Raji (cell line): ENCODE measurements around the gene SYTL3.

Experiments
- POLR2A ChIP-seq: IDR thresholded peaks from 2 replicates; pipeline ENCODE4 v1.6.1; 2011; ENCODE audit warnings: low read depth, low read length, control low read depth; ENCODE audit not compliant: insufficient read depth

The SYTL3 gene

DNA sequence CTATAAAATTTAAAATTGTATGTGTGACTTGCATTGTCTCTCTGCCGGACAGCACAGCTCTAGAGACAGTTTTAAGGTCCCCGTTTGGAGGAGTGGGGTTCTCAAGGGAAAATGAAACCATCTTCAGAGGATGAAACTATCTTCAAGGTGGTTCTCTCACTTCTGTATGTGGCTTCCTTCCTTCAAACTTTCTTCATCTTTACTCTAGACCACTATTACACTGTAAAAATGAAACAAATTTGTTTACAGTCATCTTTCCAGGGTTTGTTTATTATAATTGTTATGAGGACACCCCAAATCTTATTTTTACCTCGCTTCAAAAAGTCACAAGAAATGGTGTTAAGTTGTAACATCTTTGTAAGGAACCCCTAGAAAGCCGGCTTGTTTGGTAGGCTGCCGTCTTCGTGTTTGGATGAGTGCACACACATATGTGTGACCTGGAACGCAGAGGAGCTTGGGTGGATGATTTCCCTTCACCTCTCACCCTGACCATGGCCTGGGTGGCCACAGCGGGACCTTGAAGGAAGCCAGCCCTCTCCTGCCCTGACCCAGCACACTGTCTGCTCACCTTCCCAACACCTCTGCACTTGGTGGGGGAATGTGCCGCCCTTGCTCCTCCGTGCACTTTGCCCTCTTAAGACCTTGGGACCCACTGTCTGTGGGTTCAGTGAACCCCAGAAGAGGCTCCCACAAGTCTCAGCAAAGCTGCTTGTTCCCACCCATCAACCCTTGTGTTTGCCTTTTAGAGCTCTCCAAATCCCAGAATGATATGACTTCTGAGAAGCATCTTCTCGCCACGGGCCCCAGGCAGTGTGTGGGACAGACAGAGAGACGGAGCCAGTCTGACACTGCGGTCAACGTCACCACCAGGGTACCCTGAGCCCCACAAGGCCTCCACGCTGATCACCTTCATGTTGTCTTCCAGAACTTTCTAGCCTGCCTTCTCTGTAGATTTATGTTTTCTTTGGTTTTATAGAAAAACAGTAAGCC is 67.8 kb downstream of the SYTL3 start:
- no peak for TF ChIP-seq POLR2A

DNA sequence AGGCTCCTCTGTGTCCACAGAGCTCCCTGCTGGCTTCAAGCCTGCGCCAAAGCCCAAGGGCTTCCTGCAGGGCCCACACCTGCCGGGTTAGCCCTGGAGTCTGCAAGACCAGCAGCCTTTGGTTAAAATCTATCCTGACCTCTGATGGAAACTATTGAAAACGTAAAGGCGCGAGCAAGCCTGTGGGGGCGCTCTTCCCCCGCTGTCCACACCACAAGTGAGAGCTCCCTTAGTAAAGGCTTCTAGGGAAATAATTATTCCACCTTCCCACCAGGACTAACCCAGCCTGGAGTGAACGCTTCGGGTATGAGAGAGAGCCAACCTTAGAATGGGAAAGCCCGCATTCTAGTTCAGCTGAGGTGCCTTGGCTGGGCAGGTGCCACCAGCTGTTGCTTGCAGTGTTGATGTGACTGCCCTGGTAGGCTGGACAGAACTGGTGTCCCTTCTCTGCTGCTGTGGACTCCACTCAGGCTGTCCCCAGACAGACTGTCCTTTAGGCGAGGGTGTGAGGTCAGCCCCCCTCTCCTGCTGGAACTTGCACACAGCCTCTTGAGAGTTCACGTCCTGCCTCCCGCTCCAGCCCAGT is 68.7 kb downstream of the SYTL3 start:
- TF ChIP-seq POLR2A, result no peak

DNA sequence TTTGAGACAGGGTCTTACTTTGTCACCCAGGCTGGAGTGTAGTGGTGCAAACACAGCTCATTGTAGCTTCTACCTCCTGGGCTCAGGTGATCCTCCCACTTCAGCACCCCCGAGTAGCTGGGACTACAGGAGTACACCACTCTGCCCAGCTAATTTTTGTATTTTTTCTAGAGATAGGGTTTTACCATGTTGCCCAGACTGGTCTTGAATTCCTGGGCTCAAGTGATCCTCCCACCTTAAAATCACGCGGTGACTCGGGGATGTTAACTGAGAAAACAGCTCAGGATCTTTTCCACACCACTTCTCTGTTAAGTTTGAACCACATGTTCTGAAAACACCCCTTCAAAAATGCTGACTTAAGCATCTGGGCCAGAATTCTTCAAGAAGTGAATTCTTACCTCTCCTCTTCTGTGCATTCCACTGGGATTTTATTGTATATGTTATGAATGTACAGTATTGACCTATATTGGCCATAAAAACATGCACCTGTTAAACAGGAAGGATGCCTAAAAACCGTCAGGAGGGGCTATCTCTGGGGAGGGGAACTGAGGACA is 72.4 kb downstream of the SYTL3 start:
- TF ChIP-seq POLR2A, result no peak

DNA sequence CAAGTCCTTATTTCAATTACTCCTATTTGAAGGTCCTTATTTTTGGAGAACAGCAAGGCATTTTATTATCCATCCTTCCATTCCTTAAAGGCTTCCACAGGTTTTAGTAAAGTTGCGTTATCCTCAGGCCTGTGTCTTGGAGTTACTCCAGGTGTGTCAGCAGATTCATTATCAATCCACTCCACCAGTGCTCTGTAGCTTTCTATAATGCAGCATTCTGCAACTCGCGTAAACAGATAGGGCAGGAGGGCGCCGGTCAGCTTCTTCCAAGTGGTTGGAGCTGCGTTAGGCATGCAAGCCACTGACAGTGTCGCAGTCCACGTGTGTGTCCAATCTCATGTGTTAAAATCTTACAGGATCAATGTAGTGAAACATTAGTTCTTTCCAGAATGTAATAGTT is 75.8 kb downstream of the SYTL3 start:
- no peak for TF ChIP-seq POLR2A

DNA sequence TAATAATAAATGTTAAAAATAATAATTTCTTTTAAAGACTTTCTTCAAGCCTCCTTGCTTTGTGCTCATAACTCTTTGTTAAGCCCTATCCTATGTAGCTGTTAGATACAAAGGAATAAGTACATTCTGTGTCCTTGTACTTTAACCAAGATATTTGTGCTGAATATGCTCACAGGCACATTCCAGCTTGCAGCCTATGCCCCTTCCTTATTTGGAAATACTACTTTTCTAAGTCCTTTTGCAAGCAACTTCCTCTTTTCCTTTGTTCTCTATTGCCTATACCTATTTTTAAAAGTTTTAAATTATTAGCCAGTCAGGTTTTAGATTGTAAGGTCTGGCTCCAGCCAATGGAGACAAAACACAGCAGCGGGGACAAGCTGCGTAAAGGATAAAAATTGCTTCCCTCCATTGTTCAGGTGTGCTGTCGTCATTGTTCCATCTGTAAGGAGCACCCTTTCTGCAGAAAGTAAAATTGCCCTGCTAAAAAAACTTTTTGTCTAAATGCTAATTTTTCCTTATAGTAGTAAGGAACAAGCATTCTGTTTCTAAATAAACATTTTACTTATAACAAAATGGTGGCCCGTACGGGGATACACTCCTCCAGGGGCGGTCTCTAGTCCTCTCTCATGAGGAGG is 80.2 kb downstream of the SYTL3 start:
- no peak for TF ChIP-seq POLR2A

DNA sequence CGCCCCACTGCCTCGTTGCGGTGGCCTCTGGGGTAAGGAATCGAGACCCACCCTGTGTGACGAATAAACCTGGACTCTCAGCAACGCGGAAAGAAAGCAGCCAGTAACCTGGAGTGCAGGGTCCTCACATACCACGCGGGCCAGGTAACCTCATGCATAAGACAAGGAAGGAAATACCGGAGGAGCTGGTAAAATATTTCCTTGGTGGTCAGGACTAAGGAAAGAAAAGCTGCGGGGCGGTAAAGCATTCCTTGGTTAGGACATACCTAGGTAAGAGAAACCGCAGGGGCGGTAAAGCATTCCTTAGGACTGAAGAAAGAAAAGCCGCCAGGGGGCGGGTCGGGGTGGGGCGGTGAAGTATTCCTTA is 80.7 kb downstream of the SYTL3 start:
- TF ChIP-seq POLR2A, result no peak

DNA sequence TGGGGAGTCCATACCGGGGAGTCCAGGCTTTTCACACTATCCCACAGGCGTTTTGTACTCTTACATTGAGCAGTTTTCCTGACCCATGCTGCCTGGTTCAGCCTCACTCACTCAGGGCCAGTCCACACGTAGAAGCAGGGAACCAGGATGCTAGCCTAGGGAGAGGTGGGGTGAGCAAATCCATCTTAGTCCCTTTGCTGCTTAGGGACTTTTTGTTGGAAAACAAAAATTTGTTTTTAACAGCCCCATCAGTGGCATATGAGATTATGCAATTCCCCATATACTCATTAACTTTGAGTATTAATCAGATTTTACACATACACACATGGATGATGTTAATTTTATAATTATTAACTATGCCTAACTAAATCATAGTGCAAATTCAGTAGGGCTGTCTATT is 85.2 kb downstream of the SYTL3 start:
- no peak for TF ChIP-seq POLR2A

DNA sequence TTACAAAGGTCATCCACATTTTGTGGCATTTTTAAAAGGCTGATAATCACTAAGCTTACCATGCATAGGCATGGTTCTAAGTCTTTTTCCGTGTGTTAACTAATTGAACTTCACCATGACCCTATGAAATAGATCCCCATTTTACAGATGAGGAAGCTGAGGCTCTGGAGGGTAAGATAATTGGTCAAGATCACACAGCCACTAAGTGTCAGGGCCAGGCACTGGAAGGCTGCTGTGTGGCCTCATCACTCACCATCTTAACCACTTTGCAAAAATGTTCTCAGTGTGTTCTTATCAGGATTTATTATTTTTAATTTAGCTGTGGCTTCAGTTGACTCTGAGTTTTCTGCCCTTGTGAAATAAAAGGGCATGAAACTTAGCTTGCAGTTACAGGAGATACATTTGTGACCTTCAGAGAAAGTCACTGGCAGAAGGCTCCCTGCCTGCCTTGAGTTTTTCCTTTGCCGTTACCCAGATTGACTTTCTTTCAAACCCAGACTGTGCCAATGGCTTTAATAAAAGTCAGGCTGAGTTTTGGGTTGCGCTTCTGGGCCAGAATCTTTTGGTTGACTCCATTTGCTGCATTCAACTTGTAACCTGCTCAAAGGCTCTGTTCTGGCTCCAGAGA is 87.3 kb downstream of the SYTL3 start:
- no peak for TF ChIP-seq POLR2A

DNA sequence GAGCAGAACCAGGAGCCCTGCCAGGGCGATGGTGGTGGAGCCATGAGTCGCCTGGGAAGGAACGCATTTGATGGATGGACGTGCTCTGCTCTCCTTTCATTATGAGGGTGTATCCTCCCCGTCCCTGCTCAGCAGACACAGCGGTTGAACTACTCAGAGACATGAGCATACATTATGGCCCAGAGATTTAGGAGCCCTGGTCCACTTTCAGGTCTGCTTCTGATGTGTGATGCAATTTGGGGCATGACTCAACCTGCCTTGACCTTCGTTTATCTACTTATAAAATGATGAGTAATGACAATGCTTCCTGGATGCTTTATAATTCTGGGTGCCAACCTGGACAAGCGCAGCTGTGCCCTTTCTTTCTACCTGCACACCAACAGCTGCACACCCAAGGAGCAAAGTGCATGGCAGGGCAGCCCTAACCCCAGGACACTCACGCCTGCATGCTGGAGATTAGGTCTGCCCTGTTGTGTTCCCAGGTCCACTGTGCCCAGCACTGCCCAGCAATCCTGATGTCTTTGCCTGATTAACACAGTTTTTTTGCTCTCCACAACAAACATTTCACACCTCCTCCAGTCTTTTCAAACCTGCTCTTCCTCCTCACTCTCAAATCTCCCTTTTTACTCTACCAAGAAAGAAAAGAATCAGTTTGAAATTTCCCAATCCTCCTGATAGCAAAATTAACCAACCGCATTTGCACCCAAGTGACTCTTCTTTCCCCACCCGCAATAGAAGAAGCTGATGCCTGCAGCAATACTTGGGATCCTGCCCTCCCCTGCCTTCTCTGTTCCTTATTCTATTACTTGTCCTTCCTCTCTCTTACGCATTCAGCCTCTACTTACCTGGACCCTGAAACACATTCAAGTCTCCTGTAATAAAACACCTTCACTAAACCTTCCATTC is 88.1 kb downstream of the SYTL3 start:
- no peak for TF ChIP-seq POLR2A

DNA sequence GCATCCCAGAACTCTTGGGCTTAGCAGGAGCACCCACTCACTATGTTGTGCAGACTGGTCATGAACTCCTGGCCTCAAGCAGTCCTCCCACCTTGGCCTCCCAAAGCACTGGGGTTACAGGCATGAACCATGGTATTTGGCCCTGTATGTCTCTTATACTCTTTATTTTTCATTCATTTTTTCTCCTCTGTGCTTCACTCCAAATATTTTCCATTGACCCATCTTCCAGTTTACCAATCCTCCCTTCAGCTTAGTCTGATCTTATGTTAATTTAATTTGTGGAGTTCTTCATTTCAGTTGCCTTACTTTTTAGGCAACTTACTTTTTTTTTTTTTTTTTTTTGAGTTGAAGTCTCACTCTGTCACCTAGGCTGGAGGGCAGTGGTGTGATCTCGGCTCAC is 89.8 kb downstream of the SYTL3 start:
- no peak for TF ChIP-seq POLR2A

DNA sequence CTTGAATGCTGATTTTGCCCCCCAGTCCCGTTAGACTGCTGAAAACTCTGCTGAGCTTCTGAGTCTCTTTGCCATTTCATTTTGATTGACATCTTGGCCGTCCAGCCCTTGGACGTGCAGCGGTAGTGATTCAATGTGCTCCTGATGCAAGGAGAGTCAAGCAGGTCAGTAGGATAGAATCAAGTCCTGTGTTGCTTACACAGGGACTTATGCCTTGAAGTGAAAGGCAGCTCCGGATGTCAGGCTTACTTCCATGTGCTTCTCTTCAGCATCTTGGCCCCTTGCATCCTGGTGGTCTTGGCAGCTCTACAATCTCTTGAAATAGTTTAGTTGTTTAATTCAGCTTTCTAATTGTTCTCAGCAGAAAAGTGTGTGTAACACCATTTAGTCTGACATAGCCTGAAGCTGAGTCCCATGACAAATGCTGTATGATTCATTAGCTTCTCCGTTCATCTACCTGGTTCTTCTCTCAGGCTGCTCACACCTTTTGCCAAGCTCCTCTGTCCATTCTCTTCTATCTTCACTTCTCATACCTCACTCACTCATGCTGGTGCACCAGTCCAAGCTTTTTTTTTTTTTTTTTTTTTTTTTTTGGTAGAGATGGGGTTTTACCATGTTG is 93.3 kb downstream of the SYTL3 start:
- no peak for TF ChIP-seq POLR2A

DNA sequence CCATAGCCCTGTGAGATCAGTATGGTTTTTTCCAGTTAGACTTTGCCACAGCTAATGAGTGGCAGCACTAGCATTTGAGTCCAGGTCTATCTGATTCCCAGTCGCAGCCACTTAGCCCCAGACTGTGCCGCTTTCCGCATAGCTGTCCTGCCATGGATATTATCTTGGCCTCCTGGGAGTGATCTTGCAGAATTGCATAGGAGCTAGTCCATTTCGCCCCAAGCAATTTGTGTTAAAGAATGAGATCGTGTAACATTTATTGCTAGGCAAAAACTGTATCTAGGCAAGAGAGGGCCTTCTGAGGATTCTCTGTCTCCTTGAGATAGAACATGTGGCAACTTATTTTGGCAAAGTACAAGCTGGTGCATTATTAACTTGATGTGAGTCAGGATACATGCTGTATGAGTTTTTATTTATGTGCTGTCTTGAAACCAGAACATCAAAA is 95.2 kb downstream of the SYTL3 start:
- TF ChIP-seq POLR2A, result no peak

DNA sequence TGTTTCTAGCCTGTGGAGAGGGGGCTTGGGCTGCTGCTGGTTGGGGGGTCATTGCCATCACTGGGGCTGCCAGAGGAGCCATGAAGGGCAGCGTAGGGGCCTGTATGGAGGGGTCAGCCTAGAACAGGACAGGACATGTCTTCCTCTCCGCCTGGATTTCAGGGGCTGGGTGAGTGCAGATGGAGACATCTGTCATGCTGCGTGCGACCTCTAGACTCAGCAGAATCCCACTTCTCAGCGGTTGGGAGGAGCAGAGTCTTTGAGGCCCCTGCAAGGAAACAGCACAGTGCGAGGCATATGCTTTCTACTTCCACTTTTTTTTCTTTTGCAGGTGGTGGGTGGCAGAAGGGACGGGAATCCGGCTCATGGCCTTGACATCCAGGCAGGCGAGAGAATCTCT is 101.4 kb downstream of the SYTL3 start:
- TF ChIP-seq POLR2A, result no peak

DNA sequence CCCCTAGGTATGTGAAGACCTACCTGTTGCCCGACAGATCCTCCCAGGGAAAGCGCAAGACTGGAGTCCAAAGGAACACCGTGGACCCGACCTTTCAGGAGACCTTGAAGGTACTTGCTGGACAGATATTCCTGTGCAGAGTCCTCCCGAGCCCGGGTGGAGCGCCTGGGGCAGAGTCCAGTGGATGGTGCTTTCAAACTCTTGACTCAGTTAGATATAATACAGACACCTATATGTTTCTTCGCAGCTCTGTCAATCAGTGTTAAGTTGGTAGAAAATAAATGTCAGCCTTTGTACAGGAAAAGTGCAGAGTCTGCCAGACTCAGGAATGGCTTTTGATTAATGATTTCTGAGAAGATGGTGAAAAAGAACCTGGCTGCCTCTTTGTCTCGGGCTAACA is 102.1 kb downstream of the SYTL3 start:
- no peak for TF ChIP-seq POLR2A
